ENCODE data around the gene TTC33. TPM values are rescaled to one million over a fixed set of nuclear protein-coding genes. Genes with fewer than 3 reads are reported as not detected.

The TTC33 gene
- total RNA-seq, 1 donor from 2014 or later: 18.5 TPM

- H3K4me3 Mint-ChIP-seq: no peak overlapping the region
- H3K9me3 Mint-ChIP-seq: no peaks in the 10 kb centered on the region
- H3K36me3 Mint-ChIP-seq (ENCODE audit: low read depth): peaks cover 7% of the 10 kb centered on the region
- TF ChIP-seq CTCF (conservative IDR thresholded peaks at IDR 0.05): no peak
- DNase-seq (ENCODE audit: low read depth, low spot score): no peak
- H3K4me1 Mint-ChIP-seq: no peaks in the 10 kb centered on the region
- no peaks in the 10 kb centered on the region for H3K27me3 Mint-ChIP-seq (ENCODE audit: low read depth)
- no peak overlapping the region for H3K27ac Mint-ChIP-seq (ENCODE audit: unreplicated experiment)
Observed at GRCh38 chr5:40776658-40776977, 20.9 kb upstream of the TTC33 start.

- H3K27me3 Mint-ChIP-seq (ENCODE audit: low read depth): no peaks in the 10 kb centered on the region
- no peak overlapping the region for H3K27ac Mint-ChIP-seq (ENCODE audit: unreplicated experiment)
- peaks cover 7% of the 10 kb centered on the region for H3K36me3 Mint-ChIP-seq (ENCODE audit: low read depth)
- TF ChIP-seq CTCF (conservative IDR thresholded peaks at IDR 0.05): no peak
- H3K9me3 Mint-ChIP-seq: no peaks in the 10 kb centered on the region
- DNase-seq (ENCODE audit: low read depth, low spot score): no peak
- no peak overlapping the region for H3K4me3 Mint-ChIP-seq
- H3K4me1 Mint-ChIP-seq: no peaks in the 10 kb centered on the region
Observed at GRCh38 chr5:40775846-40776657, 20.3 kb upstream of the TTC33 start.

- H3K27ac Mint-ChIP-seq (ENCODE audit: unreplicated experiment): no peak overlapping the region
- no peak for TF ChIP-seq CTCF (conservative IDR thresholded peaks at IDR 0.05)
- no peaks in the 10 kb centered on the region for H3K27me3 Mint-ChIP-seq (ENCODE audit: low read depth)
- no peak overlapping the region for H3K4me3 Mint-ChIP-seq
- no peaks in the 10 kb centered on the region for H3K9me3 Mint-ChIP-seq
- DNase-seq (ENCODE audit: low read depth, low spot score): no peak
- H3K36me3 Mint-ChIP-seq (ENCODE audit: low read depth): peaks cover 7% of the 10 kb centered on the region
- H3K4me1 Mint-ChIP-seq: no peaks in the 10 kb centered on the region
Observed at GRCh38 chr5:40775085-40775845, 19.5 kb upstream of the TTC33 start.

- H3K27ac Mint-ChIP-seq (ENCODE audit: unreplicated experiment): no peak overlapping the region
- no peak for TF ChIP-seq CTCF (conservative IDR thresholded peaks at IDR 0.05)
Observed at GRCh38 chr5:40774623-40775022, 18.9 kb upstream of the TTC33 start.

GRCh38 chr5:40770764-40771163 is 15.0 kb upstream of the TTC33 start:
- no peak for DNase-seq (ENCODE audit: low read depth, low spot score)
- no peak for TF ChIP-seq CTCF (conservative IDR thresholded peaks at IDR 0.05)
- H3K4me3 Mint-ChIP-seq: no peak overlapping the region
- H3K36me3 Mint-ChIP-seq (ENCODE audit: low read depth): no peaks in the 10 kb centered on the region
- H3K27ac Mint-ChIP-seq (ENCODE audit: unreplicated experiment): no peak overlapping the region
- no peaks in the 10 kb centered on the region for H3K4me1 Mint-ChIP-seq
- H3K27me3 Mint-ChIP-seq (ENCODE audit: low read depth): no peaks in the 10 kb centered on the region
- no peaks in the 10 kb centered on the region for H3K9me3 Mint-ChIP-seq

More at GRCh38 chr5:40774623-40775022, 18.9 kb upstream of the TTC33 start:
- Mint-ChIP-seq H3K9me3 (no peaks in the 10 kb centered on the region), H3K36me3 (ENCODE audit: low read depth) (peaks cover 7% of the 10 kb centered on the region), H3K27me3 (ENCODE audit: low read depth) (no peaks in the 10 kb centered on the region), H3K4me1 (no peaks in the 10 kb centered on the region), H3K4me3 (no peak overlapping the region)
- DNase-seq (ENCODE audit: low read depth, low spot score): no peak

All from neural crest cell (in vitro differentiated cells).